Retinal pigment epithelial cell (primary cell): ENCODE measurements around the gene SEC24C.
A peak's percentile ranks its signal among the peaks of the same experiment; 100 is the strongest.
"Not testable (repeated sequence)": the region's sequence is repeated elsewhere in the genome, so short reads cannot be mapped to it uniquely, and the experiment has no call there.

Experiments used
- DNase-seq: peaks from one replicate; pipeline ENCODE4 v3.0.0-alpha.2; 2010; ENCODE audit warnings: low read depth
- H3K4me3 ChIP-seq: 2 replicates; pipeline ENCODE4 v1.5.1; 2011; ENCODE audit warnings: mild to moderate bottlenecking, low read length, control low read depth, moderate library complexity
- CTCF ChIP-seq: conservative IDR thresholded peaks from 2 replicates; pipeline ENCODE4 v1.5.1; 2011; ENCODE audit warnings: low read depth, low read length, control low read depth, inconsistent platforms

The SEC24C gene

GRCh38 chr10:73732931-73733623, 11.1 kb upstream of the SEC24C start:
- TF ChIP-seq CTCF = no peak
- H3K4me3 ChIP-seq = no peak overlapping the region
- no peak for DNase-seq

- no peak for TF ChIP-seq CTCF
- H3K4me3 ChIP-seq = no peak overlapping the region
- DNase-seq = no peak
Observed at GRCh38 chr10:73734028-73734720, 10.0 kb upstream of the SEC24C start.

GRCh38 chr10:73734796-73735305, 9.3 kb upstream of the SEC24C start:
- no peak for DNase-seq
- TF ChIP-seq CTCF = no peak

GRCh38 chr10:73740501-73741254, 3.5 kb upstream of the SEC24C start:
- H3K4me3 ChIP-seq, DNase-seq: not testable (repeated sequence)

More at GRCh38 chr10:73734796-73735305, 9.3 kb upstream of the SEC24C start:
- H3K4me3 ChIP-seq = no peak overlapping the region

- H3K4me3 ChIP-seq = no peak overlapping the region
- TF ChIP-seq CTCF = no peak
- DNase-seq = no peak
Observed at GRCh38 chr10:73742454-73742734, 1.8 kb upstream of the SEC24C start.

- no peak for DNase-seq
- no peak for TF ChIP-seq CTCF
- peak overlapping the region; percentile 98 for H3K4me3 ChIP-seq
Observed at GRCh38 chr10:73743327-73743904, 756 bp upstream of the SEC24C start.

- H3K4me3 ChIP-seq = peak overlapping the region; percentile 98
- DNase-seq = no peak
- no peak for TF ChIP-seq CTCF
Observed at GRCh38 chr10:73744664-73744975, 448 bp downstream of the SEC24C start.
